Nephron progenitor cell (in vitro differentiated cells): Measurements from ENCODE around the gene CALHM2.
"Not testable (repeated sequence)": the region's sequence is repeated elsewhere in the genome, so short reads cannot be mapped to it uniquely, and the experiment has no call there.

ENCODE experiments used
- DNase-seq: peaks from one replicate; pipeline ENCODE4 v3.0.0; 2021
- H3K27ac Mint-ChIP-seq: 2 replicates; pipeline ENCODE4 v1.8.0; 2021; ENCODE audit warnings: mild to moderate bottlenecking, moderate library complexity, mixed read lengths
- H3K27me3 Mint-ChIP-seq: 2 replicates; pipeline ENCODE4 v1.8.0; 2021; ENCODE audit warnings: mild to moderate bottlenecking, low read depth, mixed read lengths; ENCODE audit not compliant: poor library complexity
- H3K36me3 Mint-ChIP-seq: 2 replicates; pipeline ENCODE4 v1.8.0; 2021; ENCODE audit warnings: low read depth, mixed read lengths
- H3K4me1 Mint-ChIP-seq: 2 replicates; pipeline ENCODE4 v1.8.0; 2021; ENCODE audit warnings: mixed read lengths
- H3K4me3 Mint-ChIP-seq: 2 replicates; pipeline ENCODE4 v1.8.0; 2021; ENCODE audit warnings: mild to moderate bottlenecking, moderate library complexity, mixed read lengths
- H3K9me3 Mint-ChIP-seq: 2 replicates; pipeline ENCODE4 v1.8.0; 2021; ENCODE audit warnings: mild to moderate bottlenecking, moderate library complexity, mixed read lengths
- CTCF ChIP-seq: fragments of 200-600 bp; sonication (generic); IDR thresholded peaks from 2 replicates; pipeline ENCODE4 v1.5.0; 2021; ENCODE audit warnings: antibody characterized with exemption

CALHM2 gene

GRCh38 chr10:103429647-103430046 is 22.5 kb downstream of the CALHM2 start:
- Mint-ChIP-seq H3K36me3 (peaks cover 66% of the 10 kb centered on the region), H3K9me3 (no peaks in the 10 kb centered on the region), H3K27ac (no peak overlapping the region), H3K4me1 (no peaks in the 10 kb centered on the region), H3K4me3 (no peak overlapping the region), H3K27me3 (peaks cover 3% of the 10 kb centered on the region)
- TF ChIP-seq CTCF = no peak
- DNase-seq = no peak

- Mint-ChIP-seq H3K36me3 (peaks cover 69% of the 10 kb centered on the region), H3K9me3 (no peaks in the 10 kb centered on the region), H3K4me1 (no peaks in the 10 kb centered on the region), H3K27ac (peak overlapping the region; percentile 46), H3K27me3 (peaks cover 3% of the 10 kb centered on the region), H3K4me3 (no peak overlapping the region)
- TF ChIP-seq CTCF = no peak
- no peak for DNase-seq
These were observed 23.1 kb downstream of the CALHM2 start for GRCh38 chr10:103428989-103429643.

GRCh38 chr10:103427866-103428265 is 24.3 kb downstream of the CALHM2 start:
- H3K4me3 Mint-ChIP-seq = no peak overlapping the region
- H3K36me3 Mint-ChIP-seq = peaks cover 74% of the 10 kb centered on the region
- TF ChIP-seq CTCF = no peak
- H3K27ac Mint-ChIP-seq = peak overlapping the region; percentile 82
- peaks cover 3% of the 10 kb centered on the region for H3K27me3 Mint-ChIP-seq
- H3K4me1 Mint-ChIP-seq = no peaks in the 10 kb centered on the region
- no peaks in the 10 kb centered on the region for H3K9me3 Mint-ChIP-seq
- DNase-seq = no peak

- Mint-ChIP-seq H3K36me3 (peaks cover 81% of the 10 kb centered on the region), H3K4me1 (no peaks in the 10 kb centered on the region), H3K27ac (peak overlapping the region; percentile 24), H3K27me3 (peaks cover 3% of the 10 kb centered on the region), H3K4me3 (no peak overlapping the region), H3K9me3 (no peaks in the 10 kb centered on the region)
- TF ChIP-seq CTCF = no peak
- no peak for DNase-seq
These were observed 28.4 kb downstream of the CALHM2 start for GRCh38 chr10:103423748-103424147.

- Mint-ChIP-seq H3K9me3 (no peaks in the 10 kb centered on the region), H3K4me1 (no peaks in the 10 kb centered on the region), H3K36me3 (peaks cover 87% of the 10 kb centered on the region), H3K27ac (no peak overlapping the region), H3K4me3 (no peak overlapping the region), H3K27me3 (no peaks in the 10 kb centered on the region)
- TF ChIP-seq CTCF = no peak
- DNase-seq = no peak
These were observed 33.1 kb downstream of the CALHM2 start for GRCh38 chr10:103419101-103419500.

- H3K27me3 Mint-ChIP-seq = no peaks in the 10 kb centered on the region
- DNase-seq = no peak
- no peak overlapping the region for H3K4me3 Mint-ChIP-seq
- no peak for TF ChIP-seq CTCF
- peaks cover 84% of the 10 kb centered on the region for H3K36me3 Mint-ChIP-seq
- no peaks in the 10 kb centered on the region for H3K4me1 Mint-ChIP-seq
- H3K27ac Mint-ChIP-seq = no peak overlapping the region
- no peaks in the 10 kb centered on the region for H3K9me3 Mint-ChIP-seq
These were observed 34.6 kb downstream of the CALHM2 start for GRCh38 chr10:103417601-103418000.

GRCh38 chr10:103417148-103417469 is 35.1 kb downstream of the CALHM2 start:
- not testable (repeated sequence) for H3K9me3 Mint-ChIP-seq, H3K27ac Mint-ChIP-seq, H3K4me1 Mint-ChIP-seq, H3K27me3 Mint-ChIP-seq, H3K4me3 Mint-ChIP-seq, DNase-seq
- peaks cover 79% of the 10 kb centered on the region for H3K36me3 Mint-ChIP-seq
